ENCODE results near the gene PARD6B. TPM values are rescaled to one million over a fixed set of nuclear protein-coding genes. Genes with fewer than 3 reads are reported as not detected.

PARD6B gene
- total and polyA plus RNA-seq, 2 of the 4 experiments (the other 2 are of a cell fraction) = 0.17 to 0.90 TPM

GRCh38 chr20:50774515-50774914 is 43.1 kb downstream of the PARD6B start:
- no peaks in the 10 kb centered on the region for H3K36me3 ChIP-seq (ENCODE audit: control insufficient read depth, insufficient read depth, low read length)
- H2AFZ ChIP-seq (replicated peaks; ENCODE audit: low read length, poor library complexity) = no peak overlapping the region
- no peak overlapping the region for H3K23ac ChIP-seq (ENCODE audit: low read depth, low read length)
- no peaks in the 10 kb centered on the region for H3K9me3 ChIP-seq (ENCODE audit: control insufficient read depth, insufficient read depth, low read length)
- no peak overlapping the region for H2AK5ac ChIP-seq (ENCODE audit: low read depth, low read length)
- no peak overlapping the region for H3K4ac ChIP-seq (ENCODE audit: low read depth, low read length)
- H3K9me1 ChIP-seq (ENCODE audit: insufficient read depth, low read length) = no peaks in the 10 kb centered on the region
- H3K27ac ChIP-seq (ENCODE audit: insufficient read depth, low read length) = no peak overlapping the region
- TF ChIP-seq NFE2L2 (IDR thresholded peaks at IDR 0.05; ENCODE audit: low read depth, low read length) (no peak), ELK1 (IDR thresholded peaks at IDR 0.05; ENCODE audit: borderline replicate concordance, low read depth, low read length) (no peak), CEBPB (IDR thresholded peaks at IDR 0.05; ENCODE audit: low read depth, low read length) (no peak), CHD1 (IDR thresholded peaks at IDR 0.05; ENCODE audit: low read depth, low read length) (no peak), CTCF (conservative IDR thresholded peaks at IDR 0.05; ENCODE audit: low read depth, low read length) (no peak), USF2 (IDR thresholded peaks at IDR 0.05; ENCODE audit: low read depth, low read length) (no peak), RCOR1 (IDR thresholded peaks at IDR 0.05; ENCODE audit: insufficient replicate concordance, low read length) (no peak), MAZ (IDR thresholded peaks at IDR 0.05; ENCODE audit: borderline replicate concordance, low read depth, low read length) (no peak), POLR2A (IDR thresholded peaks at IDR 0.05; ENCODE audit: low read depth, low read length) (no peak), FOS (IDR thresholded peaks at IDR 0.05; ENCODE audit: low read depth, low read length) (no peak), MXI1 (IDR thresholded peaks at IDR 0.05; ENCODE audit: borderline replicate concordance, low read depth, low read length) (no peak)
- H3K79me1 ChIP-seq (ENCODE audit: low read depth in 1 of 2, low read length in 2 of 2) = no peaks in the 10 kb centered on the region
- H3K9ac ChIP-seq (ENCODE audit: low read depth, low read length) = no peak overlapping the region
- no peak overlapping the region for H4K91ac ChIP-seq (ENCODE audit: insufficient read depth, low read depth, low read length)
- no peak overlapping the region for H4K5ac ChIP-seq (ENCODE audit: low read depth, low read length)
- no peak overlapping the region for H4K8ac ChIP-seq (ENCODE audit: low read depth in 2 of 2, low read length in 2 of 2)
- dilution Hi-C loops (cut with HindIII; ENCODE audit: low sequenced_read_pairs, unreplicated experiment) = no loop called here
- ChIA-PET POLR2A (ENCODE audit: unreplicated experiment) (interaction anchor here (0.6 kb wide), 1 partner anchor 13 kb away, joined by 9 read pairs; no protein-coding TSS in a partner anchor), CTCF (interaction anchor here (0.6 kb wide), 1 partner anchor 630 kb away, joined by 3 read pairs; no protein-coding TSS in a partner anchor)
- no peak overlapping the region for H2BK15ac ChIP-seq (ENCODE audit: low read depth, low read length)
- no peak overlapping the region for H2BK5ac ChIP-seq (ENCODE audit: low read depth, low read length, poor library complexity, severe bottlenecking)
- no peak overlapping the region for H3K4me3 ChIP-seq (ENCODE audit: insufficient read depth, low read depth, low read length)
- H4K20me1 ChIP-seq (ENCODE audit: insufficient read depth, low read length) = no peaks in the 10 kb centered on the region
- H3K4me1 ChIP-seq (ENCODE audit: control insufficient read depth, insufficient read depth, low read length) = no peaks in the 10 kb centered on the region
- ATAC-seq (ENCODE audit: low read depth) (no peak), DNase-seq (no peak)
- H3K14ac ChIP-seq (replicated peaks; ENCODE audit: low read depth, low read length) = no peak overlapping the region
- no TSS peak for BruUV-seq (replicated peaks)
- H2AK9ac ChIP-seq (replicated peaks; ENCODE audit: low read depth, low read length, poor library complexity) = no peak overlapping the region
- WGBS, 2 experiments (ENCODE audit: extremely low coverage in 2 of 2, insufficient read length in 1 of 2) = no CpG with 5 or more reads among the region's 3 CpGs
- no peak overlapping the region for H3K18ac ChIP-seq (ENCODE audit: low read depth, low read length)
- H2BK20ac ChIP-seq (ENCODE audit: low read depth, low read length) = no peak overlapping the region
- H3K4me2 ChIP-seq (ENCODE audit: low read depth, low read length) = no peak overlapping the region
- intact Hi-C loops (cut with micrococcal nuclease) = no loop called here
- H2BK120ac ChIP-seq (ENCODE audit: low read depth, low read length) = no peak overlapping the region
- H3K56ac ChIP-seq (ENCODE audit: extremely low read depth, insufficient read depth, low read length) = no peak overlapping the region
- peaks cover 10% of the 10 kb centered on the region for H3K27me3 ChIP-seq (ENCODE audit: control insufficient read depth, insufficient read depth, low read length)
- in situ Hi-C loops (cut with MboI; ENCODE audit: low sequenced_read_pairs) = no loop called here
